HepG2 (cell line): Measurements from ENCODE around the gene TACC3. TPM values are rescaled to one million over a fixed set of nuclear protein-coding genes. Genes with fewer than 3 reads are reported as not detected.

Experiments used
- AHDC1 ChIP-seq: sonication (generic); formaldehyde crosslinking; IDR thresholded peaks from 2 replicates; pipeline ENCODE4 v1.5.1; 2020; ENCODE audit warnings: mild to moderate bottlenecking, missing genetic modification reagents, borderline replicate concordance
- GABPB1 ChIP-seq: IDR thresholded peaks from 2 replicates; pipeline ENCODE4 v1.6.1; 2016; ENCODE audit warnings: mild to moderate bottlenecking, missing genetic modification reagents, moderate library complexity, missing compliant biosample characterization
- GLMP ChIP-seq: sonication (generic); formaldehyde crosslinking; IDR thresholded peaks from 2 replicates; pipeline ENCODE4 v1.9.0; 2021; ENCODE audit warnings: missing genetic modification reagents, mild to moderate bottlenecking, borderline replicate concordance
- HDAC2 ChIP-seq: sonication (generic); formaldehyde crosslinking; IDR thresholded peaks from 2 replicates; pipeline ENCODE4 v1.4.0; 2020; ENCODE audit warnings: missing genetic modification reagents
- HOXA5 ChIP-seq: sonication (generic); formaldehyde crosslinking; IDR thresholded peaks from 2 replicates; pipeline ENCODE4 v1.4.0; 2020; ENCODE audit warnings: missing genetic modification reagents
- KDM3A ChIP-seq: IDR thresholded peaks from 2 replicates; pipeline ENCODE4 v1.6.1; 2018; ENCODE audit warnings: low read depth, missing compliant biosample characterization
- MTA3 ChIP-seq: sonication (generic); formaldehyde crosslinking; IDR thresholded peaks from 2 replicates; pipeline ENCODE4 v1.4.0; 2020; ENCODE audit warnings: missing genetic modification reagents
- TFDP1 ChIP-seq: IDR thresholded peaks from 2 replicates; pipeline ENCODE4 v1.6.1; 2016; ENCODE audit warnings: missing compliant biosample characterization, missing genetic modification reagents, borderline replicate concordance
- THRA ChIP-seq: sonication (generic); formaldehyde crosslinking; IDR thresholded peaks from 2 replicates; pipeline ENCODE4 v1.4.0; 2020; ENCODE audit warnings: missing genetic modification reagents, borderline replicate concordance
- ZNF615 ChIP-seq: sonication (generic); formaldehyde crosslinking; IDR thresholded peaks from 2 replicates; pipeline ENCODE4 v1.5.0; 2020; ENCODE audit warnings: mild to moderate bottlenecking, missing genetic modification reagents, borderline replicate concordance
- polyA plus RNA-seq, 8 experiments: library from polyadenylated mRNA; depleted of rRNA in 3 of 8; stranded (reverse) in 7 of 8; unstranded in 1 of 8; fragments of >200 nt; fragmentation: Illumina TruSeq in 4 of 8; extraction: Trizol in 4 of 8; gene quantifications; 2 replicates each; pipeline versions ENCODE4 v1.2.1 to v1.2.3, GENCODE V29; 2011 to 2016; ENCODE audit warnings: low read depth in 4 of 8, missing spikeins in 1 of 8, mixed read lengths in 1 of 8; ENCODE audit not compliant: insufficient read depth in 1 of 8
- total RNA-seq, 5 experiments: library from RNA; depleted of rRNA; stranded (reverse); fragments of >200 nt; fragmentation: Illumina TruSeq; extraction: Trizol; gene quantifications; 2 replicates each; pipeline ENCODE4 v1.2.3, GENCODE V29; 2016; ENCODE audit warnings: low read depth in 1 of 5
- TF ChIP-seq, protein P1 (sequence below): sonication (generic); formaldehyde crosslinking; IDR thresholded peaks from 2 replicates; pipeline ENCODE4 v1.4.0; 2020; ENCODE audit warnings: mild to moderate bottlenecking, low read depth, missing genetic modification reagents
- TF ChIP-seq, protein P2 (sequence below), 2 experiments: sonication (generic) in 1 of 2; formaldehyde crosslinking in 1 of 2; IDR thresholded peaks; 2 replicates each; pipeline versions ENCODE4 v1.5.1 to v1.6.1; 2011 to 2020; ENCODE audit warnings: borderline replicate concordance in 1 of 2, low read depth in 1 of 2, low read length in 1 of 2, mild to moderate bottlenecking in 1 of 2, missing genetic modification reagents in 1 of 2, moderate library complexity in 1 of 2
- TF ChIP-seq, protein P3 (sequence below): sonication (generic); formaldehyde crosslinking; IDR thresholded peaks from 2 replicates; pipeline ENCODE4 v1.4.0; 2020; ENCODE audit warnings: missing genetic modification reagents

TACC3 gene
- total and polyA plus RNA-seq, 2 of the 13 experiments (the other 11 are each of a cell fraction or from before 2014, with no cell fraction given) = 20.3 to 21.2 TPM

GRCh38 chr4:1777822-1778641 is 56.7 kb downstream of the TACC3 start (continued):
- TF ChIP-seq THRA (no peak), HDAC2 (peak; percentile 88; the same call in 1 of the 2 replicates), HOXA5 (CRISPR knock-in tag) (peak; percentile 23; the same call in 1 of the 2 replicates), GABPB1 (CRISPR knock-in tag) (peak; percentile 35; the same call in 1 of the 2 replicates), TFDP1 (no peak), KDM3A (CRISPR knock-in tag) (peak; percentile 65; the same call in 1 of the 2 replicates), MTA3 (CRISPR knock-in tag) (no peak), AHDC1 (CRISPR knock-in tag) (no peak), ZNF615 (CRISPR knock-in tag) (no peak), GLMP (CRISPR knock-in tag) (no peak)
- TF ChIP-seq, protein P1, sequence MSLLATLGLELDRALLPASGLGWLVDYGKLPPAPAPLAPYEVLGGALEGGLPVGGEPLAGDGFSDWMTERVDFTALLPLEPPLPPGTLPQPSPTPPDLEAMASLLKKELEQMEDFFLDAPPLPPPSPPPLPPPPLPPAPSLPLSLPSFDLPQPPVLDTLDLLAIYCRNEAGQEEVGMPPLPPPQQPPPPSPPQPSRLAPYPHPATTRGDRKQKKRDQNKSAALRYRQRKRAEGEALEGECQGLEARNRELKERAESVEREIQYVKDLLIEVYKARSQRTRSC = no peak
- TF ChIP-seq, protein P2, sequence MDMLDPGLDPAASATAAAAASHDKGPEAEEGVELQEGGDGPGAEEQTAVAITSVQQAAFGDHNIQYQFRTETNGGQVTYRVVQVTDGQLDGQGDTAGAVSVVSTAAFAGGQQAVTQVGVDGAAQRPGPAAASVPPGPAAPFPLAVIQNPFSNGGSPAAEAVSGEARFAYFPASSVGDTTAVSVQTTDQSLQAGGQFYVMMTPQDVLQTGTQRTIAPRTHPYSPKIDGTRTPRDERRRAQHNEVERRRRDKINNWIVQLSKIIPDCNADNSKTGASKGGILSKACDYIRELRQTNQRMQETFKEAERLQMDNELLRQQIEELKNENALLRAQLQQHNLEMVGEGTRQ (IDR thresholded peaks at IDR 0.05; ENCODE audit: low read depth, low read length) = no peak
- TF ChIP-seq, protein P2 (CRISPR knock-in tag; IDR thresholded peaks at IDR 0.05; ENCODE audit: borderline replicate concordance) = no peak
- TF ChIP-seq, protein P3, sequence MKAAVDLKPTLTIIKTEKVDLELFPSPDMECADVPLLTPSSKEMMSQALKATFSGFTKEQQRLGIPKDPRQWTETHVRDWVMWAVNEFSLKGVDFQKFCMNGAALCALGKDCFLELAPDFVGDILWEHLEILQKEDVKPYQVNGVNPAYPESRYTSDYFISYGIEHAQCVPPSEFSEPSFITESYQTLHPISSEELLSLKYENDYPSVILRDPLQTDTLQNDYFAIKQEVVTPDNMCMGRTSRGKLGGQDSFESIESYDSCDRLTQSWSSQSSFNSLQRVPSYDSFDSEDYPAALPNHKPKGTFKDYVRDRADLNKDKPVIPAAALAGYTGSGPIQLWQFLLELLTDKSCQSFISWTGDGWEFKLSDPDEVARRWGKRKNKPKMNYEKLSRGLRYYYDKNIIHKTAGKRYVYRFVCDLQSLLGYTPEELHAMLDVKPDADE (CRISPR knock-in tag) = no peak
